Right atrium auricular region (tissue), 2 donors: ENCODE data around the gene MOCOS. TPM values are rescaled to one million over a fixed set of nuclear protein-coding genes. Genes with fewer than 3 reads are reported as not detected.
A peak's percentile ranks its signal among the peaks of the same experiment; 100 is the strongest.

Experiments used
- DNase-seq: peaks from one replicate; pipeline ENCODE4 v3.0.0-alpha.2; 2019; ENCODE audit warnings: low spot score
- H3K27ac ChIP-seq, 2 donors: fragments of 200-600 bp; sonication (generic); 1 replicate in 1 of 2; 2 replicates in 1 of 2; pipeline ENCODE4 v1.5.1; 2016 to 2019
- H3K27me3 ChIP-seq, 2 donors: fragments of 200-600 bp; sonication (generic); one replicate each; pipeline versions ENCODE4 v1.5.1 to v1.6.0; 2017 to 2019
- H3K36me3 ChIP-seq: fragments of 200-600 bp; sonication (generic); one replicate; pipeline ENCODE4 v1.5.1; 2016
- H3K4me1 ChIP-seq, 2 donors: fragments of 200-600 bp; sonication (generic); one replicate each; pipeline versions ENCODE4 v1.5.1 to v1.6.0; 2017 to 2019
- H3K4me3 ChIP-seq, 2 donors: fragments of 200-600 bp; sonication (generic); 1 replicate in 1 of 2; 2 replicates in 1 of 2; pipeline ENCODE4 v1.5.1; 2017 to 2019; ENCODE audit warnings: mild to moderate bottlenecking in 1 of 2, moderate library complexity in 1 of 2
- H3K9me3 ChIP-seq, 2 donors: fragments of 200-600 bp; sonication (generic); one replicate each; pipeline ENCODE4 v1.5.1; 2019
- total RNA-seq, 2 donors: library from RNA; depleted of rRNA; stranded (reverse); fragments of >200 nt; gene quantifications; one replicate each; pipeline ENCODE4 v1.1.0, GENCODE V29; 2016
- TF ChIP-seq, protein P1 (sequence below), 2 donors: fragments of 200-600 bp; sonication (generic); IDR thresholded peaks; one replicate each; pipeline ENCODE4 v1.5.1; 2019; ENCODE audit warnings: antibody characterized with exemption in 2 of 2

MOCOS gene
- total RNA-seq, 2 donors from 2014 or later, result 0.11 to 0.51 TPM

DNA sequence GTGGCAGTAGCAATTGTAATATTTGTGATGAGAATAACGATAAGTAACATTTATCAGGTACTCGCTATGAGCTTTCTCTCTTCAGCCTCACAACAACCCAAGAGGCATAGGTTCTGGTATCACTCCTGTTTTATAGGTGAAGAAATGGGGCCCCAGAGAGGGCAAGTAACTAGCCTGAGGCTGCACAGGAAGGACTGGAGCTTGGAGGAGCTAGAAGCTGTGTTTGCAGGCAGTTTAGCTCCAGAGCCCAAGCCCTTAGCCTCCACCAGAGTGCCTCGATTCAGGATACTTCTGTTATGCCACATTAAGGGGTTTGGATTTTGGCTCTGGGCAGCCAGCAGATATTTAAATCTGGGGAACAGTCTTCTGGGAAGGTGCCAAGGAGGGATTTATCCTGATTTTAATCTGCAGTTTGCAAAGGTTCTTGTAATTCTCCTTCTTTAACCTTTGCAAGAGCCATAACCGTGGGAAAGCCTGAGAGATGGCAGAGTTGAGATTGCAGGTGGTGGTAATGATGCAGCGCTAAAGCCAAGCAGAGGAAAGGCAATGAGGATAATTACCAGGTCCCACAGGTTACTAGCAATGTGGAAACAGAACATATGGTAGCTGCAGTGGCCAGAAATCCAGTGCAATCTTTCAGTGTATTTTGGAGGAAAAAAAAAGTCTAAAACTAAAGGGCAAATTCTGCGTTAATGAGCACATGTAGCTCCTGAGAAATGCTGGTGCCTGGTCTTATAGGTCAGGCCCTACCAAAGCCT lies 9.1 kb downstream of the MOCOS start:
- Histone ChIP-seq H3K9me3 (no peaks in the 10 kb centered on the region), H3K4me3 (no peak overlapping the region), H3K27me3 (no peaks in the 10 kb centered on the region), H3K4me1 (no peaks in the 10 kb centered on the region), H3K36me3 (no peaks in the 10 kb centered on the region), H3K27ac (no peak overlapping the region)
- no peak for DNase-seq
- TF ChIP-seq, protein P1, sequence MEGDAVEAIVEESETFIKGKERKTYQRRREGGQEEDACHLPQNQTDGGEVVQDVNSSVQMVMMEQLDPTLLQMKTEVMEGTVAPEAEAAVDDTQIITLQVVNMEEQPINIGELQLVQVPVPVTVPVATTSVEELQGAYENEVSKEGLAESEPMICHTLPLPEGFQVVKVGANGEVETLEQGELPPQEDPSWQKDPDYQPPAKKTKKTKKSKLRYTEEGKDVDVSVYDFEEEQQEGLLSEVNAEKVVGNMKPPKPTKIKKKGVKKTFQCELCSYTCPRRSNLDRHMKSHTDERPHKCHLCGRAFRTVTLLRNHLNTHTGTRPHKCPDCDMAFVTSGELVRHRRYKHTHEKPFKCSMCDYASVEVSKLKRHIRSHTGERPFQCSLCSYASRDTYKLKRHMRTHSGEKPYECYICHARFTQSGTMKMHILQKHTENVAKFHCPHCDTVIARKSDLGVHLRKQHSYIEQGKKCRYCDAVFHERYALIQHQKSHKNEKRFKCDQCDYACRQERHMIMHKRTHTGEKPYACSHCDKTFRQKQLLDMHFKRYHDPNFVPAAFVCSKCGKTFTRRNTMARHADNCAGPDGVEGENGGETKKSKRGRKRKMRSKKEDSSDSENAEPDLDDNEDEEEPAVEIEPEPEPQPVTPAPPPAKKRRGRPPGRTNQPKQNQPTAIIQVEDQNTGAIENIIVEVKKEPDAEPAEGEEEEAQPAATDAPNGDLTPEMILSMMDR (IDR thresholded peaks at IDR 0.05), result no peak

DNA sequence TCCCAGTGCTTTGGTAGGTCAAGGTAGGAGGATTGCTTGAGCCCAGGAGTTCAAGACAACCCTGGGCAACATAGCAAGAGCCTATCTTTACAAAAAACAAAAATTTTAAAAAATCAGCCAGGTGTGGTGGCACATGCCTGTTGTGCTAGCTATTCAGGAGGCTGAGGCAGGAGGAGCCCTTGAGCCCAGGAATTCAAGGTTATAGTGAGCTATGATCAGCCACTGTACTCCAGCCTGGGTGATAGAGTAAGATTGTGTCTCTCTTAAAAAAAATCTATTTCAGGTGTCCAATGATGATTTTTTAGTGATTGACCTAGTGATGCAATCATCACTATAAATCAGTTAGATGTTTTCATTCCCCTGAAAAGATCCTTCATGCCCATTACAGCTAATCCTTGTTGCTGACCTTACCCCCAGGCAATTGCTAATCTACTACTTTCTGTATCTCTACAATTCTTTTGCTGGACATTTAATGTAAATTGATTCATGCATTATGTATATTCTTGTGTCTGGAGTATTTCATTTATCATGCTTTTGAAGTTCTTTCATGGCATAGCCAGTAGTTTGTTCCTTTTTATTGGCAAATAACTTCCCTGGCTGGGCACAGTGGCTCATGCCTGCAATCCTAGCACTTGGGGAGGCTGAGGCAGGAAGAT lies 10.3 kb downstream of the MOCOS start:
- TF ChIP-seq, protein P1 (IDR thresholded peaks at IDR 0.05), result no peak
- H3K4me3 ChIP-seq, result no peak overlapping the region

DNA sequence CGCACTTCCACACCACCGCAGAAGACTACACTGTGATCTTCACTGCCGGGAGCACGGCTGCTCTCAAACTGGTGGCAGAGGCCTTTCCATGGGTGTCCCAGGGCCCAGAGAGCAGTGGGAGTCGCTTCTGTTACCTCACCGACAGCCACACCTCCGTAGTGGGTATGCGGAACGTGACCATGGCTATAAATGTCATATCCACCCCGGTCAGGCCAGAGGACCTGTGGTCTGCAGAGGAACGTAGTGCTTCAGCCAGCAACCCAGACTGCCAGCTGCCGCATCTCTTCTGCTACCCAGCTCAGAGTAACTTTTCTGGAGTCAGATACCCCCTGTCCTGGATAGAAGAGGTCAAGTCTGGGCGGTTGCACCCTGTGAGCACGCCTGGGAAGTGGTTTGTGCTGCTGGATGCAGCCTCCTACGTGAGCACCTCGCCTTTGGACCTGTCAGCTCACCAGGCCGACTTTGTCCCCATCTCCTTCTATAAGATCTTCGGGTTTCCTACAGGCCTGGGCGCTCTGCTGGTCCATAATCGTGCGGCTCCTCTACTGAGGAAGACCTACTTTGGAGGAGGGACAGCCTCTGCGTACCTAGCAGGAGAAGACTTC lies 12.5 kb downstream of the MOCOS start:
- Histone ChIP-seq H3K4me3 (no peak overlapping the region), H3K9me3 (no peaks in the 10 kb centered on the region), H3K4me1 (no peaks in the 10 kb centered on the region), H3K27ac (no peak overlapping the region), H3K36me3 (no peaks in the 10 kb centered on the region), H3K27me3 (no peaks in the 10 kb centered on the region)
- no peak for DNase-seq
- TF ChIP-seq, protein P1 (IDR thresholded peaks at IDR 0.05), result no peak

More for the DNA sequence above, 10.3 kb downstream of the MOCOS start:
- no peaks in the 10 kb centered on the region for H3K4me1 ChIP-seq
- H3K9me3 ChIP-seq, result no peaks in the 10 kb centered on the region
- H3K27me3 ChIP-seq, result no peaks in the 10 kb centered on the region
- no peak overlapping the region for H3K27ac ChIP-seq
- no peaks in the 10 kb centered on the region for H3K36me3 ChIP-seq
- peak; percentile 28 for DNase-seq

DNA sequence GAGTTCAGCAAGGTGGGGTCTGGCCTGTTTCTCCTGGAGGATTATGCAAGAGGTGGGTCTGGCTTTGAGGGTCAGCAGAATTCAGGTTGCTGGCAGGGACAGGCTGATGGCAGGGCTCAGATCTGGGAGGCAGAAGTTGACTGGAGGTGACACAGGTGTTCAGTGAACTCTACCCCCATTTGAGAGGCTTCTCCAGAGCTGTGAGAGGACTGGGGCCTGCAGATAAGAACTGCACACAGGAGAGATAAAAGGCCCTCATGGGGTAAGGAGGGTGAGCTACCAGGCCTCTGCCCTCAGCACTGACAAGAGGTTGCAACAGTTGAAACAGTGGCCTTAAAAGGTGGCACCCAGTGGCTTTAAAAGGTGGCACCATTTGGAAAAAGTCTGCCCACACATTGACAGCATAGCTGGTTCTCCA lies 13.1 kb downstream of the MOCOS start:
- Histone ChIP-seq H3K27me3 (no peaks in the 10 kb centered on the region), H3K36me3 (no peaks in the 10 kb centered on the region), H3K4me1 (no peaks in the 10 kb centered on the region), H3K4me3 (no peak overlapping the region), H3K9me3 (no peaks in the 10 kb centered on the region), H3K27ac (no peak overlapping the region)
- DNase-seq, result no peak
- TF ChIP-seq, protein P1 (IDR thresholded peaks at IDR 0.05), result no peak

DNA sequence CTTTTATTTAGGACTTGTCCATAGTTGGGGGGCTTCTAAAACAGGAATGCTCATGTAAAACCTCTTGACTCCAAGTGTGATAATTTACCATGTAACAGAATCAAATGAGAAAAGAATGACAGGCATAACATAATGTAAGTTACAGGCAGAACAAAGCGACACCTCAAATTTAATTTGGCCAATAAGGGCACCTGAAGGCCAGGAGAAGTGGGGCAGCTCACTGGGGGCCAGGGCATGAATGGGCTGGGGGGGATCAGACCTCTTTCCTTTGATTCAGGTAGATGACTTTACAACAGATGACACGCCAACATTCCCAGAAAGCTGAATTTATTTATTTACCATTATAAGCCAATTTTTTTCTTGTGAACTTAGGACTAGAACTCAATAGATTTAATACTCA lies 14.5 kb downstream of the MOCOS start:
- Histone ChIP-seq H3K27ac (no peak overlapping the region), H3K27me3 (no peaks in the 10 kb centered on the region), H3K4me3 (no peak overlapping the region), H3K4me1 (no peaks in the 10 kb centered on the region), H3K36me3 (no peaks in the 10 kb centered on the region), H3K9me3 (no peaks in the 10 kb centered on the region)
- TF ChIP-seq, protein P1 (IDR thresholded peaks at IDR 0.05), result no peak
- DNase-seq, result no peak
